Esophagus squamous epithelium (tissue), 5 donors: ENCODE data around the gene TBC1D10A. TPM values are rescaled to one million over a fixed set of nuclear protein-coding genes. Genes with fewer than 3 reads are reported as not detected.

ENCODE experiments used
- DNase-seq: peaks from one replicate; lab custom pipeline; 2025; lab: John Stamatoyannopoulos, UW
- H3K27ac ChIP-seq, 4 donors: fragments of 200-600 bp; sonication (generic); one replicate each; pipeline ENCODE4 v1.5.1; 2016 to 2019; ENCODE audit warnings: mild to moderate bottlenecking in 1 of 4
- H3K27me3 ChIP-seq, 4 donors: fragments of 200-600 bp; sonication (generic); 1 replicate in 3 of 4; 2 replicates in 1 of 4; pipeline versions ENCODE4 v1.5.1 to v1.6.0; 2017 to 2021; ENCODE audit warnings: antibody characterized with exemption in 1 of 4
- H3K36me3 ChIP-seq, 3 donors: fragments of 200-600 bp; sonication (generic); one replicate each; pipeline ENCODE4 v1.5.1; 2016 to 2019
- H3K4me1 ChIP-seq, 3 donors: fragments of 200-600 bp; sonication (generic); one replicate each; pipeline ENCODE4 v1.5.1; 2017 to 2019
- H3K4me3 ChIP-seq, 4 donors: fragments of 200-600 bp; sonication (generic); 1 replicate in 3 of 4; 2 replicates in 1 of 4; pipeline ENCODE4 v1.5.1; 2016 to 2019; ENCODE audit warnings: mild to moderate bottlenecking in 2 of 4, moderate library complexity in 1 of 4
- H3K9me3 ChIP-seq, 3 donors: fragments of 200-600 bp; sonication (generic); one replicate each; pipeline ENCODE4 v1.5.1; 2016 to 2019
- CTCF ChIP-seq, 6 experiments: fragments of 450-650 bp in 4 of 6; fragments of 200-600 bp in 2 of 6; sonication (generic) in 2 of 6; IDR thresholded peaks; one replicate each; pipeline ENCODE4 v1.5.1; 2016 to 2019; ENCODE audit warnings: antibody characterized with exemption in 6 of 6, mild to moderate bottlenecking in 4 of 6, moderate library complexity in 4 of 6
- POLR2A ChIP-seq, 4 donors: fragments of 450-650 bp; IDR thresholded peaks; one replicate each; pipeline ENCODE4 v1.6.1; 2017; ENCODE audit warnings: antibody characterized with exemption in 4 of 4, mild to moderate bottlenecking in 4 of 4, moderate library complexity in 3 of 4
- WGBS, 2 donors: methylation state at CpG; one replicate each; pipeline ENCODE4 v1.1.5; 2018; 5-methylcytosine and 5-hydroxymethylcytosine counted together
- intact Hi-C: fragments of 100-400 bp; cut with DNase I; formaldehyde crosslinking; loops from one replicate; pipeline ENCODE4 v1.15.0; 2022
- total RNA-seq, 4 donors: library from RNA; depleted of rRNA; stranded (reverse); fragments of >200 nt; gene quantifications; one replicate each; pipeline ENCODE4 v1.1.0, GENCODE V29; 2016
- donor health status: DM: yes; HTN: yes; CAD: no.

Gene TBC1D10A
- total RNA-seq, 4 donors from 2014 or later = 40.7 to 55.1 (median 47.0) TPM

GRCh38 chr22:30356449-30357235 is 29.9 kb upstream of the TBC1D10A start, which contains the start of the genes CCDC157 and SF3A1:
Gene CCDC157 (plus strand): TSS chr22:30357007. CDS start chr22:30366001, 8,994 bp downstream.
Gene SF3A1 (minus strand): TSS chr22:30356894. CDS start chr22:30356792, 102 bp downstream.
- intact Hi-C loops = no loop called here
- peak within 1 kb of the TSS; percentile 64 to 94 (median 83) for H3K4me3 ChIP-seq
- peaks cover 13 to 21% (median 13%) of the 10 kb centered on the region in 3 donors for H3K36me3 ChIP-seq
- H3K27ac ChIP-seq = peak within 1 kb of the TSS; percentile 96 to 99 (median 98)
- 0% methylated on average over 12 to 37 of the region's 91 CpGs for WGBS, 2 donors
- H3K4me1 ChIP-seq = peaks cover 16 to 39% (median 26%) of the 10 kb centered on the region in 3 donors
- TF ChIP-seq CTCF (IDR thresholded peaks at IDR 0.05) (peak in 1 of 6 experiments; percentile 2), POLR2A (IDR thresholded peaks at IDR 0.05) (peak in 2 of 4 donors; percentile 88 to 92)
- H3K9me3 ChIP-seq = no peaks in the 10 kb centered on the region
- no peaks in the 10 kb centered on the region for H3K27me3 ChIP-seq
- DNase-seq = peak; percentile 69

- peaks cover 16 to 51% (median 27%) of the 10 kb centered on the region in 3 donors for H3K4me1 ChIP-seq
- H3K4me3 ChIP-seq = peak overlapping the region in 3 of 4 donors; percentile 77 to 94 (median 89)
- no peaks in the 10 kb centered on the region for H3K9me3 ChIP-seq
- intact Hi-C loops = no loop called here
- WGBS, 2 donors = 47 to 56% methylated on average over 4 to 5 of the region's 5 CpGs
- no peak overlapping the region for H3K27ac ChIP-seq
- peaks cover 15 to 41% (median 21%) of the 10 kb centered on the region in 3 donors for H3K36me3 ChIP-seq
- no peak for DNase-seq
- no peak for TF ChIP-seq CTCF (IDR thresholded peaks at IDR 0.05)
- no peak for TF ChIP-seq POLR2A (IDR thresholded peaks at IDR 0.05)
- H3K27me3 ChIP-seq = no peaks in the 10 kb centered on the region
These were observed 27.9 kb upstream of the TBC1D10A start for GRCh38 chr22:30354644-30355043.

- no peak for TF ChIP-seq CTCF (IDR thresholded peaks at IDR 0.05)
- no peak for TF ChIP-seq POLR2A (IDR thresholded peaks at IDR 0.05)
- intact Hi-C loops = no loop called here
- DNase-seq = no peak
- WGBS, 2 donors = 86 to 88% methylated on average over 3 of the region's 3 CpGs
- H3K4me3 ChIP-seq = no peak overlapping the region
- H3K4me1 ChIP-seq = peaks cover 22 to 58% (median 31%) of the 10 kb centered on the region in 3 donors
- no peaks in the 10 kb centered on the region for H3K9me3 ChIP-seq
- H3K27ac ChIP-seq = no peak overlapping the region
- no peaks in the 10 kb centered on the region for H3K27me3 ChIP-seq
- H3K36me3 ChIP-seq = peaks cover 20 to 75% (median 36%) of the 10 kb centered on the region in 3 donors
These were observed 24.5 kb upstream of the TBC1D10A start for GRCh38 chr22:30351226-30351625.

GRCh38 chr22:30348809-30349208 is 22.1 kb upstream of the TBC1D10A start:
- Histone ChIP-seq H3K27ac (no peak overlapping the region), H3K36me3 (peaks cover 44 to 98% (median 61%) of the 10 kb centered on the region in 3 donors), H3K4me1 (peaks cover 7 to 34% (median 8%) of the 10 kb centered on the region in 3 donors), H3K9me3 (no peaks in the 10 kb centered on the region), H3K27me3 (no peaks in the 10 kb centered on the region), H3K4me3 (no peak overlapping the region)
- WGBS, 2 donors = 53 to 76% methylated on average over 4 of the region's 4 CpGs
- TF ChIP-seq POLR2A (IDR thresholded peaks at IDR 0.05) (no peak), CTCF (IDR thresholded peaks at IDR 0.05) (no peak)
- DNase-seq = no peak
- intact Hi-C loops = no loop called here

- no peak overlapping the region for H3K27ac ChIP-seq
- intact Hi-C loops = no loop called here
- WGBS, 2 donors = 72 to 74% methylated on average over 4 of the region's 4 CpGs
These were observed 21.7 kb upstream of the TBC1D10A start for GRCh38 chr22:30348404-30348803.

More at GRCh38 chr22:30348404-30348803, 21.7 kb upstream of the TBC1D10A start:
- Histone ChIP-seq H3K36me3 (peaks cover 47 to 98% (median 65%) of the 10 kb centered on the region in 3 donors), H3K4me3 (no peak overlapping the region), H3K4me1 (peaks cover 7 to 31% (median 8%) of the 10 kb centered on the region in 3 donors), H3K27me3 (no peaks in the 10 kb centered on the region), H3K9me3 (no peaks in the 10 kb centered on the region)
- no peak for DNase-seq
- TF ChIP-seq CTCF (IDR thresholded peaks at IDR 0.05) = no peak
- no peak for TF ChIP-seq POLR2A (IDR thresholded peaks at IDR 0.05)
